ENCODE results near the gene DDAH1. TPM values are rescaled to one million over a fixed set of nuclear protein-coding genes. Genes with fewer than 3 reads are reported as not detected.

Gene DDAH1
- total and polyA plus RNA-seq, 2 of the 4 experiments (the other 2 are of a cell fraction), result 78.0 to 94.5 TPM

DNA sequence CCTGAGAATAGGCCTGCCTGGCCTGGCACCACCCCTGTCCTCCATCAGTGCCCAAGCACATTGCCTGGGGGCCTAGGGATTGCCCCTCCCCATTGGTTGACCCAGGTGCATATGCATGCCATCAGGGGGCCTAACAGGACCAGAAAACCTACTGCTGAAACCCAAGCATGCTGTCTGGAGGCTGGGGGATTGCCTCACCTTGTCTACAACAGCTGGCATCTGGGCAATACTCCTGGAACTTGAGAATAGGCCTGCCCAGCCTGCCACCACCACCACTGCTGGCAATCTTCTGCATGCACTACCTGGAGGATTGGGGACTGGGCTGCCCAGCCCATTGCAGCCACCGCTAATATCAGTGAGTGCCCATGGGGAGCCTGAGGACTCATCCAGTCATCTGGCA lies 132.4 kb downstream of the DDAH1 start:
- Histone ChIP-seq H4K20me1 (ENCODE audit: insufficient read depth, low read length) (no peaks in the 10 kb centered on the region), H3K4ac (ENCODE audit: low read depth, low read length) (peak overlapping the region; percentile 94), H3K9me3 (ENCODE audit: control insufficient read depth, insufficient read depth, low read length) (peaks cover 3% of the 10 kb centered on the region), H2AK9ac (replicated peaks; ENCODE audit: low read depth, low read length, poor library complexity) (peak overlapping the region; percentile 62), H2BK120ac (ENCODE audit: low read depth, low read length) (peak overlapping the region; percentile 94), H3K4me3 (ENCODE audit: insufficient read depth, low read depth, low read length) (no peak overlapping the region), H3K18ac (ENCODE audit: low read depth, low read length) (peak overlapping the region; percentile 86), H2AFZ (replicated peaks; ENCODE audit: low read length, poor library complexity) (no peak overlapping the region), H3K23ac (ENCODE audit: low read depth, low read length) (peak overlapping the region; percentile 78; the same call in 1 of the 2 replicates), H3K14ac (replicated peaks; ENCODE audit: low read depth, low read length) (peak overlapping the region; percentile 90; the same call in 1 of the 2 replicates), H3K27me3 (ENCODE audit: control insufficient read depth, insufficient read depth, low read length) (no peaks in the 10 kb centered on the region), H3K56ac (ENCODE audit: extremely low read depth, insufficient read depth, low read length) (no peak overlapping the region), H3K27ac (ENCODE audit: insufficient read depth, low read length) (peak overlapping the region; percentile 61), H4K91ac (ENCODE audit: insufficient read depth, low read depth, low read length) (peak overlapping the region; percentile 83), H4K8ac (ENCODE audit: low read depth in 2 of 2, low read length in 2 of 2) (peak overlapping the region; percentile 67 to 72; a peak in 2 of 4 replicates), H3K4me1 (ENCODE audit: control insufficient read depth, insufficient read depth, low read length) (peaks cover 31% of the 10 kb centered on the region), H2BK15ac (ENCODE audit: low read depth, low read length) (peak overlapping the region; percentile 88; the same call in 2 of the 3 replicates), H3K79me1 (ENCODE audit: low read depth in 1 of 2, low read length in 2 of 2) (peaks cover 27 to 51% of the 10 kb centered on the region in 2 experiments), H2AK5ac (ENCODE audit: low read depth, low read length) (peak overlapping the region; percentile 96), H3K9ac (ENCODE audit: low read depth, low read length) (no peak overlapping the region), H2BK5ac (ENCODE audit: low read depth, low read length, poor library complexity, severe bottlenecking) (peak overlapping the region; percentile 81), H4K5ac (ENCODE audit: low read depth, low read length) (no peak overlapping the region), H3K36me3 (ENCODE audit: control insufficient read depth, insufficient read depth, low read length) (0 out of 2 replicates have a peak, but pooled peaks cover 2% of the 10 kb centered on the region), H2BK20ac (ENCODE audit: low read depth, low read length) (peak overlapping the region; percentile 74), H3K4me2 (ENCODE audit: low read depth, low read length) (no peak overlapping the region), H3K9me1 (ENCODE audit: insufficient read depth, low read length) (peaks cover 14% of the 10 kb centered on the region)
- DNase-seq (no peak), ATAC-seq (ENCODE audit: low read depth) (no peak)
- ChIA-PET POLR2A (ENCODE audit: unreplicated experiment) (no interaction called here), CTCF (no interaction called here)
- WGBS, 2 experiments (ENCODE audit: extremely low coverage in 2 of 2, insufficient read length in 1 of 2), result 100% methylated on average over 1 of the region's 1 CpG; no CpG with 5 or more reads in 1 of the 2 experiments
- dilution Hi-C loops (cut with HindIII; ENCODE audit: low sequenced_read_pairs, unreplicated experiment) (no loop called here), intact Hi-C loops (cut with micrococcal nuclease) (loop anchor here (5.0 kb wide), 1 partner anchor 245 kb away; no protein-coding TSS in a partner anchor), in situ Hi-C loops (cut with MboI; ENCODE audit: low sequenced_read_pairs) (no loop called here)
- BruUV-seq (replicated peaks), result no TSS peak
- TF ChIP-seq FOS (IDR thresholded peaks at IDR 0.05; ENCODE audit: low read depth, low read length) (no peak), RFX5 (IDR thresholded peaks at IDR 0.05; ENCODE audit: low read depth, low read length) (no peak), NFE2L2 (IDR thresholded peaks at IDR 0.05; ENCODE audit: low read depth, low read length) (no peak), MXI1 (IDR thresholded peaks at IDR 0.05; ENCODE audit: borderline replicate concordance, low read depth, low read length) (no peak), RCOR1 (IDR thresholded peaks at IDR 0.05; ENCODE audit: insufficient replicate concordance, low read length) (no peak), MAFK (IDR thresholded peaks at IDR 0.05; ENCODE audit: low read depth, low read length) (no peak), CHD1 (IDR thresholded peaks at IDR 0.05; ENCODE audit: low read depth, low read length) (no peak), CEBPB (IDR thresholded peaks at IDR 0.05; ENCODE audit: low read depth, low read length) (no peak), POLR2A (IDR thresholded peaks at IDR 0.05; ENCODE audit: low read depth, low read length) (no peak), SMC3 (IDR thresholded peaks at IDR 0.05; ENCODE audit: low read depth, low read length) (no peak), MAZ (IDR thresholded peaks at IDR 0.05; ENCODE audit: borderline replicate concordance, low read depth, low read length) (no peak)
- TF ChIP-seq, protein P1, sequence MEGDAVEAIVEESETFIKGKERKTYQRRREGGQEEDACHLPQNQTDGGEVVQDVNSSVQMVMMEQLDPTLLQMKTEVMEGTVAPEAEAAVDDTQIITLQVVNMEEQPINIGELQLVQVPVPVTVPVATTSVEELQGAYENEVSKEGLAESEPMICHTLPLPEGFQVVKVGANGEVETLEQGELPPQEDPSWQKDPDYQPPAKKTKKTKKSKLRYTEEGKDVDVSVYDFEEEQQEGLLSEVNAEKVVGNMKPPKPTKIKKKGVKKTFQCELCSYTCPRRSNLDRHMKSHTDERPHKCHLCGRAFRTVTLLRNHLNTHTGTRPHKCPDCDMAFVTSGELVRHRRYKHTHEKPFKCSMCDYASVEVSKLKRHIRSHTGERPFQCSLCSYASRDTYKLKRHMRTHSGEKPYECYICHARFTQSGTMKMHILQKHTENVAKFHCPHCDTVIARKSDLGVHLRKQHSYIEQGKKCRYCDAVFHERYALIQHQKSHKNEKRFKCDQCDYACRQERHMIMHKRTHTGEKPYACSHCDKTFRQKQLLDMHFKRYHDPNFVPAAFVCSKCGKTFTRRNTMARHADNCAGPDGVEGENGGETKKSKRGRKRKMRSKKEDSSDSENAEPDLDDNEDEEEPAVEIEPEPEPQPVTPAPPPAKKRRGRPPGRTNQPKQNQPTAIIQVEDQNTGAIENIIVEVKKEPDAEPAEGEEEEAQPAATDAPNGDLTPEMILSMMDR (conservative IDR thresholded peaks at IDR 0.05; ENCODE audit: low read depth, low read length), result no peak
- TF ChIP-seq, protein P2, sequence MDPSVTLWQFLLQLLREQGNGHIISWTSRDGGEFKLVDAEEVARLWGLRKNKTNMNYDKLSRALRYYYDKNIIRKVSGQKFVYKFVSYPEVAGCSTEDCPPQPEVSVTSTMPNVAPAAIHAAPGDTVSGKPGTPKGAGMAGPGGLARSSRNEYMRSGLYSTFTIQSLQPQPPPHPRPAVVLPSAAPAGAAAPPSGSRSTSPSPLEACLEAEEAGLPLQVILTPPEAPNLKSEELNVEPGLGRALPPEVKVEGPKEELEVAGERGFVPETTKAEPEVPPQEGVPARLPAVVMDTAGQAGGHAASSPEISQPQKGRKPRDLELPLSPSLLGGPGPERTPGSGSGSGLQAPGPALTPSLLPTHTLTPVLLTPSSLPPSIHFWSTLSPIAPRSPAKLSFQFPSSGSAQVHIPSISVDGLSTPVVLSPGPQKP (IDR thresholded peaks at IDR 0.05; ENCODE audit: borderline replicate concordance, low read depth, low read length), result no peak
- TF ChIP-seq, protein P3, sequence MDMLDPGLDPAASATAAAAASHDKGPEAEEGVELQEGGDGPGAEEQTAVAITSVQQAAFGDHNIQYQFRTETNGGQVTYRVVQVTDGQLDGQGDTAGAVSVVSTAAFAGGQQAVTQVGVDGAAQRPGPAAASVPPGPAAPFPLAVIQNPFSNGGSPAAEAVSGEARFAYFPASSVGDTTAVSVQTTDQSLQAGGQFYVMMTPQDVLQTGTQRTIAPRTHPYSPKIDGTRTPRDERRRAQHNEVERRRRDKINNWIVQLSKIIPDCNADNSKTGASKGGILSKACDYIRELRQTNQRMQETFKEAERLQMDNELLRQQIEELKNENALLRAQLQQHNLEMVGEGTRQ (IDR thresholded peaks at IDR 0.05; ENCODE audit: low read depth, low read length), result no peak
